OCI-LY7 (cell line): ENCODE measurements around the gene FBH1.

ENCODE experiments used
- EZH2phosphoT487 ChIP-seq: fragments of 200-600 bp; sonication (generic); IDR thresholded peaks from 2 replicates; pipeline ENCODE4 v1.6.1; 2018; ENCODE audit warnings: low read depth, borderline replicate concordance, mild to moderate bottlenecking, mixed run types, antibody characterized with exemption, low read length, moderate library complexity, mixed read lengths
- TF ChIP-seq, protein P1 (sequence below): fragments of 200-600 bp; sonication (generic); conservative IDR thresholded peaks from 2 replicates; pipeline ENCODE4 v1.5.1; 2014; ENCODE audit warnings: mild to moderate bottlenecking, antibody characterized with exemption, low read length, moderate library complexity, mixed read lengths

DNA sequence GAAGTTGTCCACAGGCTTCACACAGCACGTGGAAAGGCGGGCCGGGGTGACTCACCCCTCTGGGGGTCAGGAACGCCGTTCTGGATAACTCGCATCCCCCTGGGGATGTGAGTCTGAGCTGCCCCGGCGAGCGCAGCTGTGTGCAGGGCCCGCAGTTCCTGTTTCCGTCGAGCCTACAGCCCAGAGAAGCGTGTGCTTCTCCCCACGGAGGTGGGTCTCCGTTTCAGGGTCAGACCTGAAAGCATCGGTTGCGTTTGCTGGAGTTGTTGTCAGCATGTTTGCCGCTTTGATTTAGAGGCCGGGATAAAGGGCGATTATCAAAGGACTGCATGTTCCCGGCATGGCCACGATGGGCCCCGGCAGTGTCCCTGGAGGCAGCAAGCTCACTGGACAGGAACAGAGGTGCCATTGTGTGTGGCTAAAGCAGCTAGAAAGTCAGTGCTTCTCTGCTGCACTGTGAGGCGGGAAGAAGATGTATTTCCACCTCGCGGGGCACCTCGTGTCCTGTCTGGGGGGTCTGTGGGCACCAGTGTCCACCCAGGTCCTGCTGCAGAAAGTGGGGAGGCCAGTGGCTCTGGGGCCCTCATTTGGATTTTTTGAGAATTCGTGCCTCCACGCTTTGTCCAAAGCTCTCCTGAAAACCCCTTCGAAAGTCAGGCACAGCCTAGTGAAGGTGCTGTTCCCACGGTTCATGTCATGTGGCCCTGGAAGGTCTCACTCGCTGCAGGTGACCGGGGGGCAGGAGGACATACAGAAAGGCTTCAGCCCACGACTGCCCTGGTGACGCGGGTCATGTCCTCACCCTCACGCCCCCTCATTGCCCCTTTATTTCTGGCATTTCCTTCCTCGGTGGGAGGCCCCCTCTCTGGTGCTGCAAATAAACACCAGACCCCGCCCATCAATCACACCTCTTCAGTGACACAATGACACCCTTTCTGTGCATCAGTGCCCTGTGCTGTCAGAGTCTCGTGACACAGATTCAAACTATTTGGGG, 49.4 kb upstream of the FBH1 start:
- TF ChIP-seq, protein P1, sequence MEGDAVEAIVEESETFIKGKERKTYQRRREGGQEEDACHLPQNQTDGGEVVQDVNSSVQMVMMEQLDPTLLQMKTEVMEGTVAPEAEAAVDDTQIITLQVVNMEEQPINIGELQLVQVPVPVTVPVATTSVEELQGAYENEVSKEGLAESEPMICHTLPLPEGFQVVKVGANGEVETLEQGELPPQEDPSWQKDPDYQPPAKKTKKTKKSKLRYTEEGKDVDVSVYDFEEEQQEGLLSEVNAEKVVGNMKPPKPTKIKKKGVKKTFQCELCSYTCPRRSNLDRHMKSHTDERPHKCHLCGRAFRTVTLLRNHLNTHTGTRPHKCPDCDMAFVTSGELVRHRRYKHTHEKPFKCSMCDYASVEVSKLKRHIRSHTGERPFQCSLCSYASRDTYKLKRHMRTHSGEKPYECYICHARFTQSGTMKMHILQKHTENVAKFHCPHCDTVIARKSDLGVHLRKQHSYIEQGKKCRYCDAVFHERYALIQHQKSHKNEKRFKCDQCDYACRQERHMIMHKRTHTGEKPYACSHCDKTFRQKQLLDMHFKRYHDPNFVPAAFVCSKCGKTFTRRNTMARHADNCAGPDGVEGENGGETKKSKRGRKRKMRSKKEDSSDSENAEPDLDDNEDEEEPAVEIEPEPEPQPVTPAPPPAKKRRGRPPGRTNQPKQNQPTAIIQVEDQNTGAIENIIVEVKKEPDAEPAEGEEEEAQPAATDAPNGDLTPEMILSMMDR, result no peak
- no peak for TF ChIP-seq EZH2phosphoT487
